HG03280 (cell line): ENCODE measurements around the gene SLC35F3.
"Not testable (repeated sequence)": the region's sequence is repeated elsewhere in the genome, so short reads cannot be mapped to it uniquely, and the experiment has no call there.

Source experiments
- ATAC-seq: cut with Tn5 transposase; IDR thresholded peaks from one replicate; pipeline ENCODE4 v1.9.1; 2021; ENCODE audit warnings: mild to moderate bottlenecking, moderate library complexity; ENCODE audit not compliant: unreplicated experiment

SLC35F3 gene

GRCh38 chr1:234096161-234096770 is 191.8 kb downstream of the SLC35F3 start:
- ATAC-seq: no peak

DNA sequence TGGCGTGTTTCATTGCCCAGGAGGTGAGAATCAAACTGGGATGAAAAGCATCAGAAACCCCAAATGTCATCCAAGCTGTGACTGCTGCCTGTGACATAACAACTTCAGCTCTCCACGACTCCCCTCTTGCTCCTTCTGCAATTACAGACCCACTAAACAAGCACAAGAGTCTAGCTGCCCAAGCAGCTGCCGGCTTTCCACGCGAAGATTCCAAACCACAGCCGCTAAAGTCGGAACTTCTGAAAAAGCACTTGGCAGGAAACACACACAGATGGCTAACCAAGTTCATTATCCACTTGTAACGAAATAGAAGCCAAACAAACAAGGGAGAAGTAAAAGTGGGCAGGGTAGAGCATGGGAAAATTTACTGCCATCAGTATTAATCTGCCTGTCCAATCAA is 198.1 kb downstream of the SLC35F3 start:
- no peak for ATAC-seq

- ATAC-seq: no peak
Observed at GRCh38 chr1:234103198-234103597, 198.7 kb downstream of the SLC35F3 start.

GRCh38 chr1:234106032-234106431 is 201.6 kb downstream of the SLC35F3 start:
- no peak for ATAC-seq

DNA sequence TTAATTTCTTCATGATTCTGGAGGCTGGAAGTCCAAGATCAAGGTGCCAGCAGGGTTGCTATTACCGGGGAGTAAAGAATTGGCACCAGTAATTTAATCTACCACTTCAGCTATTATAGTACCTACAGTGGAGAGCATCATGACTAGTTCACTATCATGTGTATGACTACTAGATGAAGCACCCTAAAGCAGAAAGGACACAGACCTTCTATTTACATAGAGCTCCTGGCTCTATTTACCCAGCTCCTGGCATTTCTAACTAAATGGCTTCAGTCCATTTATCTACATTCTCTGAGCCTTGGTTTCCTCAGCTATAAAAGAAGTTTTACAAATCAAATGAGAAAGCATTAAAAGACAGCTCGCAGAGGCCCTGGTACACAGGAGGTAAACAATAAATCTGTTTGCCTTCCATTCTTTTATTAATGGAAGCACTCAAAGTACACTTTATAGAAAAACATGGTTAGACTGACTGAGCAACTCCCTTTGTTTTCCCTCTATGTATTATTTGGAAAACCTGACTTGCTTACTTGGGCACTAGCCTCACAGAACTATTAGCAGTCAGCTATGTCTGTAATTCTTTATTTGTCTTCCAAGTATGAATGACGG is 203.0 kb downstream of the SLC35F3 start:
- ATAC-seq: no peak

DNA sequence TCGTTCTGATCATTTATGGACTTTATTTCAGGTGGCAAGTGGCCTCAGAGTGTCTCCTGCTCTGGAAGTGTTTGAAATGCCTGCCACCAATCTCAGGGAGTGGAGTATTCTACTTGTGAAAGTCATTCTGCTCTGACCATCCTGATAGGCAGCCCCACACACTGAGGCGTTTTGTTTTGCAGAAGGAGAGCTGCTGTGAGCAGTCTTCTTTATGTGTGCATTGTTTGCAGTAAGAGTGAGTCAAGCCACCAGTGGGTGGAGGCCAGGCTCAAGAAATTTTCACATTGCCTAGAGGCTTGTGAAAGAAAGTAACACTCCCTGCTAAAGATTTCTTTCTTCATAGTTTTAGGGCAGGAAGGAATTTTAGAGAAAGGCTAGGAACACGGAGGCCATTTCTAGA is 204.4 kb downstream of the SLC35F3 start:
- ATAC-seq: no peak

DNA sequence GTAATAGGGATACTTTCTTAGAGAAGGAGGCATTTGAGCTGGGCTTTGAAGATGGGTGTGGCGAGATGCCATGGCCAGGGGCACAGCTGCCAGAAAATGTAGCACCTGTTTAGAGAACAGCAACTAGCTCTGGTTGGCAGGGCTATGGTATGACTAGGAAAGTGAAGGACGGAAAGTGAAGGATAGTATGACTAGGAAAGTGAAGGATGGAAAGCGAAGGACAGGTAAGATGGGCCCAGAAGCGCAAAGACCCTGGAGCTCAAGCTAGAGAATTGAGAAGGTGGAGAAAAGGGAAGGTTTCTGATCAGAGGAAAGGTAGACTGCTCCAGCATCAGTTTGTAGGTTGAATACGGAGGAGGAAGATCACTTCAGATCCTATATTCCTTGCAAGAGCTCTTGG is 205.4 kb downstream of the SLC35F3 start:
- ATAC-seq: no peak

DNA sequence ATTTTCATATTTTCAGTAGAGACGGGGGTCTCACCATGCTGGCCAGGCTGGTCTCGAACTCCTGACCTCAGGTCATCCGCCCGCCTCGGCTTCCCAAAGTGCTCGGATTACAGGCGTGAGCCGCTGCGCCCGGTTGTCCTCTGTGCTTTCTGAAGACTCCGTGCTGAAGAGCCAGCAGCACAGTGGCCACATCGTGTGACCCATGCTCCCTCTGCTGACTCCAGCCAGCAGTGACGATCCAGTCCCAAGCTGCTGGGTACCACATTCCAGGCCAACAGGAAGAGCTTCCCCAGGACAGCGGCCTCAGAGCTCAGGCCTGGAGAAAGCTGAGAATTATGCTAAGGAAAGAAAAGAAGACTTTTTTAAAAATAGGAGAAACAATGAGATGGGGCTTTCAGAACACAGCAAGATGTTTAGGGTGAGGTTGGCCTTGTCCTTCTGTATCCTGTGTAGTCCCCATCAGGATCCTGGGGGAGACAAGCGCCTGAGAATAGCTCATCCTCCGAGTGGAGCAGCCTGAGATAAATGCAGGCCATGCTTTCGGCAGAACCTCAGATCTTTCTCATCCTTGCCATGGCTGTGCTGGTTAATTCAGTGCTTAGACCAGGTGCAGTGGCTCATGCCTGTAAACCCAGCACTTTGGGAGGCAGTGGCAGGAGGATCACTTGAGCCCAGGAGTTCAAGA is 207.1 kb downstream of the SLC35F3 start:
- no peak for ATAC-seq

GRCh38 chr1:234114648-234115307 is 210.3 kb downstream of the SLC35F3 start:
- ATAC-seq: no peak

- ATAC-seq: no peak
Observed at GRCh38 chr1:234118911-234119310, 214.4 kb downstream of the SLC35F3 start.

DNA sequence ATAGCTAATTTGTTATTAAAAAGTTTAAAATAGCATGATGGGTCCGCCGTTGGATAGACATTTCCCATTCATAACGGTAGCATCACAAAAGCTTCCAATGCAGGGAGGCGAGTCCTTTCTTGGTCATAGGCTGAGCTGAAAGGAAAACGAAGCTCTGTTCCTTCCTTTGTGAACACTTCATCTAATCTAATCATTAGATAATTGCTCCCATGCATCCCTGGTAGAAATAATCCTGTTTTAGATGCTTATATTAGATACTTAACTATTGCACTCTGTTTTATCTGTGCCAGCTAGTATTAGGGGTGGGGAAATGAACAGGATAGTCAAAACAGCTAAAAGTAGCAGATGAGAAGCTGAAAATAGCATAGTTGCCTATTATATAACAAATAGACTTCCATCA is 215.0 kb downstream of the SLC35F3 start:
- no peak for ATAC-seq

- no peak for ATAC-seq
Observed at GRCh38 chr1:234120327-234120944, 216.0 kb downstream of the SLC35F3 start.

- not testable (repeated sequence) for ATAC-seq
Observed at GRCh38 chr1:234121659-234122058, 217.2 kb downstream of the SLC35F3 start.

- ATAC-seq: not testable (repeated sequence)
Observed at GRCh38 chr1:234122571-234122970, 218.1 kb downstream of the SLC35F3 start.

- no peak for ATAC-seq
Observed at GRCh38 chr1:234123867-234124266, 219.4 kb downstream of the SLC35F3 start.

- ATAC-seq: no peak
Observed at GRCh38 chr1:234125283-234125682, 220.8 kb downstream of the SLC35F3 start.

GRCh38 chr1:234125714-234126113 is 221.2 kb downstream of the SLC35F3 start:
- ATAC-seq: no peak

DNA sequence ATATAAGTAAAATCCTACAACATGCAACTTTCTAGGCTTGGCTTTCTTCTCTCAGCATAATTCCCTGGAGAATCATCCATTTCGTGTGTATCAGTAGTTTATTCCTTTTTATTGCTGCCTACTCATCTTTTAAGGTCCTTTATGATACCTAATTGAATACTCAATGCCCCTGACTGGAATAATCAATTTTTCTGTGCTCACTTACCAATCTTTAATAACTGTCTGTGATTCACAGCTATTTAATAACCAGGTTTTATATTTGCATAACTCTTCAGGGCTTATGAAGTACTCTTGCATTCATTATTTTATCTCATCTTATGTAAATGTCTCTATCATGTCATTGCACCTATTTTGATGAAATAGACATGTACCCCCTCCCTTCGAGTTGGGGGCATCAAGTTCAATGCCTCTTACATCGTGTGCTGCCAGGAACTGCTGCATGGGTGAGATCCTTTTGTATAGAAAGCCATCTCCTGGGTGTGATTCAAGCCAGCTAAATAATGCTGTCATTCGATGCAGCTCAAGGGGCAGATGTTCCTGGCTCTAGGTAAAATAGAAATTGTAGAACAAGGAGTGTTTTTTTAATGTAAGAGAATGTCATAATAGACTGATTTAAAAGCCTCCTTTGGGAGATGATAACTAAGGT is 222.7 kb downstream of the SLC35F3 start:
- no peak for ATAC-seq

- no peak for ATAC-seq
Observed at GRCh38 chr1:234132795-234133194, 228.3 kb downstream of the SLC35F3 start.

DNA sequence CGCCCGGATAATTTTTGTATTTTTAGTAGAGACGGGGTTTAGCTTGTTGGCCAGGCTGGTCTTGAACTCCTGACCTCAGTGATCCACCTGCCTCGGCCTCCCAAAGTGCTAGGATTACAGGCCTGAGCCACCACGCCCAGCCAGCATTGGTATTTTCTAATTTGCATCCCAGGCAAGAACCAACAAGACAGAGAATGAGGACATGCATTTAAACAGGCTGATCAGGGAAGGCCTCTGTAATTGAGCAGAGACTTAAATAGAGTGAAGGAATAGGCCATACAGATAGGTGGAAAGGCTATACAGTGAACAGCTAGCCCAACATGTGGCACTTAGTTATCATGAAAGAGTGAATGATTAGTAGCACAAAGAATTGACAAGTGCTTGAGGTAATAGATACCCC is 230.4 kb downstream of the SLC35F3 start:
- no peak for ATAC-seq

DNA sequence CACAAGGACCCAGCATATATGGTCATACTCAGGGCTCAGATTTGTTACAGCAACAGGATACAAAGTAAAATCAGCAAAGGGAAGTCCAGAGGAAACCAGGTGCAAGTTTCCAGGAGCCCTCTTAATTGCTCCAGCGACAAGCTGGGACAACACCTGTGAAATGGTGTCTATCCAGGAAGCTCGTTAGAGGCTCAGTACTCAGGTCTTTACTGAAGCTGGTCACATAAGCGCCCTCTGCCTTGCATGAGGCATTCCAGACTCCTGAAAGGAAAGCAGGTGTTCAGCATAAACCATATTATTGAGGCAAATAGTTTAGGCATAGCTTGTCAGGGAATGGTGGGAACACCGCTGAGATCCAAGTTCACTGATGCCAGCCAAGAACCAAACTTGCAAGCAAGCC is 231.0 kb downstream of the SLC35F3 start:
- ATAC-seq: no peak
